Subcutaneous adipose tissue (tissue), 4 donors: ENCODE results near the gene AEBP1. TPM values are rescaled to one million over a fixed set of nuclear protein-coding genes. Genes with fewer than 3 reads are reported as not detected.

Experiments
- CTCF ChIP-seq: fragments of 450-650 bp; IDR thresholded peaks from one replicate; pipeline ENCODE4 v1.5.1; 2016; ENCODE audit warnings: low read depth, mild to moderate bottlenecking, control low read depth, antibody characterized with exemption, moderate library complexity
- total RNA-seq, 4 donors: library from RNA; depleted of rRNA; stranded (reverse); fragments of >200 nt; gene quantifications; one replicate each; pipeline ENCODE4 v1.1.0, GENCODE V29; 2016

AEBP1 gene
- total RNA-seq, 4 donors from 2014 or later: 90.2 to 183 (median 162) TPM

GRCh38 chr7:44081266-44081748 is 22.8 kb upstream of the AEBP1 start:
- TF ChIP-seq CTCF: no peak

DNA sequence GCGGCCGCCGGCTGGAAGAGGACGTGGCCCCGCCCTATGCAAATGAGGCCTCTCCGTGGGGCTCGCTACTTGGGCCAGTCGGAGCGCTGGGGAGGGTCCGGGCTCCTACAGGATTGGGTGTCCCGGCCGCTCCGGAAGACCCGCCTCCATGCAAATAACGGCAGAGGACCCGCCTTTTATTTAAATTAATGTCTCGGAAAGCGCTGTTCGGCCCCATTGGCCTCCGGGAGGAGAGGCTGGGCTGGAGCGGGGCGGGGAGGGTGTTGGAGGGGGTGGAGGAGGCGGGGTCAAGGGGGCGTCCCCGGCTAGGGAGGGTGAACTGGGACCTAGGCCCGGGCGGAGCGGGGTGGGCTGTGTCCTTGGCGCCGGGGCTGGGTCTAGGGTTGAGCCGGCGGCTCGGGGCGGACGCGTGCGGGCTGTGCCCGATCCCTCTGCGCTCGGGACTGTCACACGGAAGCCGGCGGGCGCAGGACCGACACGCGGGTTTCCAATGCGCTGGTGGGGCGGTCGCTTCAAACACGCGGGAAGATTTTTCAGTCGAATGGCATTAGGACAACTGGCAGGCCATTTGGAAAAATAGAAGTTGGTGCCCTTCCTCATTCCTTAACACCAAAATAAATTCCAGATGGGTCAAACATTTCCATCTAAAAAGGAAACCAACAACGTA is 21.5 kb upstream of the AEBP1 start:
- TF ChIP-seq CTCF: no peak

DNA sequence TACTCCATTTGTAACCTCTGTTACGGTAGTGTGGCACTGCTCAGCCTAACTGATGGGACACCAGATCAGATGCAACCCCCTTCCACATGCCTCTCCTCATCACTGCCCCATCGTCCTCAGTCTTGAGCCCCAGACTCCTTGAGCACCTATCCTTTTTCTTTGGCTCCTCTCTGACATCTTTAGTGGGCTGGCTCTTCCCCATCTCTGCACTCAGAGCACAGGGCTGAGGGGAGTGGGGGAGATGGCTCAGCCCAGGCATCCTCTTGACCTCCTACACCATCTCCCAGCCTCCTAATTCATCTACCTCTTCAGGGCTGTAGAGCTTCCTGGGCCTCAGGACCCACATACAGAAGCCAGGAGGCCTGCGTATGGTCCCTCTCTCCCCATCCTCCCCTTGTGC is 20.3 kb upstream of the AEBP1 start:
- no peak for TF ChIP-seq CTCF

DNA sequence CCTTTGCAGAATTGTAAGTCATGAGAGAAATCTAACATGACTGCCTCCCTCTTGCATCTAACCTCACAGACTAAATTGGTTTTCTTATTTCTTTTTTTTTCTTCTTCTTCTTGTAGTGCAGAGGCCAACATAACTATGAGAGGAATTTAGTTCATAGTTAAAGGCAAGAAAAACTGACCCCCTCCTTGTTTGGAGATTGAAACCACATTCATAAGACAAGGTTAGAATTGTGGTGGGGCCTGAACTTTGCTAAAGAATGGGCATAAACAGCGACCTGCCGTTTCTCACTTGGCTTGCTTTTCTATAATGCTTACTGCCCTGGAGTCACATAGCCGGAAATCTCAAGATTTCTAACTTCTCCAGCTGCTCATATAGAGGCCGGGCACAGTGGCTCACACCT is 19.4 kb upstream of the AEBP1 start:
- no peak for TF ChIP-seq CTCF

DNA sequence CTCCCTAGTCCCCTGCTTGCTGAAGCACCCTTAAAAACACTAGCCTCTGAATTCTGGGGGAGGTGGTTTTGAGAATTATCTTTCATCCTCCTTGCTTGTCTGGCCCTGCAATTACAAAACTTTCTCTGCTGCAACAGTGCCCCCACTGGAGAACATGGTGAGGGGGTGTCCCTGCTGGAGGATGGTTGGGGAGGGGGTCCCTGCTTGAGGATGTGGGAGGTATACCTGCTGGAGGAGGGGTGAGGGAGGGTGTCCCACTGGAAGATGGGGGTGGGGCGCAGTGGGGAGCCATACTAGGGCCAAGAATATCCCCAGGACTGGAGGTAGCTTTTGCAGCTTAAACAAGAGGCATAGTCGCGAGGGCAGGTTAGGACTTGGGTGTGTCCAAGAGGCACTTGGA is 18.6 kb upstream of the AEBP1 start:
- no peak for TF ChIP-seq CTCF

DNA sequence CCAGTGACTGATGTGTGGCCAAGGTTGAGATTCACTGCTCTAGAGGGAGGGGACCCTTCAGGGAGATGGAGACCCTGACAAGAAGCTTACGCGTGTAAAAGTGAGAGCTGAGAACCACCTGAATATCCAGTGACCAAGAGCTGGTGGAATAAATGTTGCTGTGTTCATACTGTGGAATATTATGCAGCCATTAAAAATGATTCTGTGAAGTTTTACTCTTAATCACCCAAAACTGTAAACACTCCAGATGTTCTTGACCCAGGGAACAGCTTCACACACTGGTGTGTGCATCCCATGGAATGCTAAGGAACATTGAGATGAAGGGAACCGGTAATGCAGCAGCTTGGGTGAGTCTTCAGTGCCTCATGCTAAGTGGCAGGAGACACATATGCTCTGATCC is 17.5 kb upstream of the AEBP1 start:
- TF ChIP-seq CTCF: no peak

DNA sequence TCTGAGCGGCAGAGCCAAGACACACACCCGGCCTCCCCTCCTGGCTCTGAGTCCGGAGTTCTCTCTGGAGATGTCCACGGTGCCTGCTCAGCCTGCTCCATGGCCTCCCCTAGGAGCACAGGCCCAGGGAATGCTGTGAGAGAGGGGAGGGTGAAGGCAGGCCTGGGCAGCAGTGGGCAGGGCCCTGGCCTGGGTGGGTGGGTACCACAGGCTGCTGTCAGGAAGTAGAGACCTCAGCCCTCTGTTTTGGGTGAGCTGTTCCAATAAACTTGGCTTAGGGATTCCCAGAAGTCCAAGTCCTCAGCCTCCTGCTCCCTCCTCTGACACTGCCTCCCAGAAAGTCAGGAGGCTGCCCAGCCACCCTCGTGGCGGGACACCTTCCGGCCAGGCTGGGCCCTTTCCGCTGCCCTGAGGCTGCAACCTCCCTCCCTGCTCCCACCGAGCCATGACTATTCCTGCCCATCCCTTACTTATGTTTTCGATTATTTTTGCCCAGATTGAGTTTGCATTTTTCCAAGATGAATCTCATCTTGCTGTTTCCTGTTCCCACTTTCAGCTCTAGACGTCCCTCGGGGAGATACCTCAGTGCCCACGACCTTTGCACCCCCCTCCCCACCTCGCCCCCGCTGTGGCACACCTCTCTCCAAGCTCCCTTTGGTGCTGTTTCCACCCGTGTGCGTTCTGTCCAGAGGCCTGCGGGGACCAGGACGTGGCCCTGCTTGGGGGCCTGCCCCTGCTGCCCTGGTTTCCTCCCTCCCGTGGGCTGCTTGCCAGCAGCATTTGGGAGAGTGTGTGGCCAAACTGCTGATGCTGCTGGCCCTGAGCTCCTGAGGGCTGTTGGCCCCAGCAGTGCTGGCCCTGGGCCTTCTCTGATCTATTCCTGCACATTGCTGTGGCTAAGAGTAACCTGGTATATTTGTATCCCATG is 16.0 kb upstream of the AEBP1 start:
- TF ChIP-seq CTCF: no peak
